Thoracic aorta (tissue), 2 donors: ENCODE data around the gene HOXB4. TPM values are rescaled to one million over a fixed set of nuclear protein-coding genes. Genes with fewer than 3 reads are reported as not detected.

ENCODE experiments used
- ATAC-seq: fragments of 150-250 bp; one replicate; pipeline ENCODE4 v1.8.0; 2017; ENCODE audit warnings: low read depth; ENCODE audit not compliant: insufficient number of reproducible peaks, low FRiP score
- DNase-seq: peaks from one replicate; pipeline ENCODE4 v3.0.0-alpha.2; 2020; ENCODE audit warnings: low spot score
- H3K27ac ChIP-seq, 2 donors: fragments of 200-600 bp; sonication (generic); 1 replicate in 1 of 2; 2 replicates in 1 of 2; pipeline ENCODE4 v1.5.1; 2016; ENCODE audit warnings: mild to moderate bottlenecking in 2 of 2, moderate library complexity in 2 of 2
- H3K27me3 ChIP-seq: fragments of 200-600 bp; sonication (generic); replicated peaks from 2 replicates; pipeline ENCODE4 v1.6.0; 2016; ENCODE audit warnings: mild to moderate bottlenecking; ENCODE audit not compliant: insufficient read depth
- H3K36me3 ChIP-seq: fragments of 200-600 bp; sonication (generic); one replicate; pipeline ENCODE4 v1.5.1; 2016
- H3K4me1 ChIP-seq, 2 donors: fragments of 200-600 bp; sonication (generic); 1 replicate in 1 of 2; 2 replicates in 1 of 2; pipeline versions ENCODE4 v1.5.1 to v1.6.0; 2016; ENCODE audit warnings: low read depth in 2 of 2, mild to moderate bottlenecking in 1 of 2; ENCODE audit not compliant: control insufficient read depth in 1 of 2
- H3K4me3 ChIP-seq: fragments of 200-600 bp; sonication (generic); 2 replicates; pipeline ENCODE4 v1.5.1; 2016; ENCODE audit warnings: mild to moderate bottlenecking
- H3K9me3 ChIP-seq: fragments of 200-600 bp; sonication (generic); 2 replicates; pipeline ENCODE4 v1.5.1; 2016
- total RNA-seq, 2 donors: library from RNA; depleted of rRNA; stranded (reverse); fragments of >200 nt; gene quantifications; one replicate each; pipeline versions ENCODE4 v1.1.0 to v1.2.3, GENCODE V29; 2016
- TF ChIP-seq, protein P1 (sequence below): fragments of 200-600 bp; sonication (generic); IDR thresholded peaks from one replicate; pipeline ENCODE4 v1.5.1; 2019; ENCODE audit warnings: antibody characterized with exemption

Gene HOXB4
- total RNA-seq, 2 donors from 2014 or later = 6.2 to 11.5 TPM

DNA sequence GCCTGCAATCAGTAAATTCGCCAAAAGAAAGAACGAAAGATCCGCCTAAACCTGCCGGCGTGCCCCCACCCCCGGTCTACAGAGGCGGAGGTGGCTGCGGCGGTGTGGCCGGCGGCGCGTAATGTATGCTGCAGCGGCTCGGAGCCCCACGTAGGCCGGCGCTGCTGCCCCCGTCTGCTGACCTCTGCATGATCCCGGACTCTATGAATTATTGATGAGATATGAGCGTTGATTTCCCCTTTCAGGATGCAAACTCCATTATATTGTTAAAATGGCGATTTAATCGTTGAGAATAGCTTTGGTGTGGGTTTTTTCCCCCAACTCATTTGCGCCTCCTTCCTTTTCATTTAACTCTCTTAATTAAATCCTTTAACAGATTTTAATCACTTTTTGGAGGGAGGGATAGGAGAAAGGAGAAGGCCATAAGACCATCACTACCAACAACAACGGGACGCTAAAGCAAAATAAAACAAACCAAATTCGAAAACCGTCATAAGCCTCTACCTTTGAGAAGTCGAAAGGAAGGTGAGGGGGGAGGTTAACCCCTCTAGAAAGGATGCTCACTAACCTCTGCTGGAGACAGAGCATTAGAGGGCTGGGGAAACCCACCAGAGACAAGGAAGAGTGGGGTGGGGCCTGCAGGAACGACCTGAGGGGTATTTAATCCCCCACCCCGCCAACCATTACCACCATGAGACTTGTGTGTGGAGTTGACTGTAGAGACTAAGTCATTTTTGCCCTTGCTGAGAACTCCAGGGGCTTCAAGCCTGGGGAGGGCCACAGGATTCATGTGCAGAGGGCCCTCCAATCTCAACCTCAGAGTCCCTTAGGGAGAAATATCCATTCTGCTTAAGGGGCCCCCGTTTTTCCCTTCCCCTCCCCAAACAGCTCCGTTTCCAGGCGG lies 8.5 kb upstream of the HOXB4 start:
- peak overlapping the region; percentile 94 for H3K4me3 ChIP-seq
- H3K9me3 ChIP-seq = no peaks in the 10 kb centered on the region
- DNase-seq (no peak), ATAC-seq (no peak)
- TF ChIP-seq, protein P1, sequence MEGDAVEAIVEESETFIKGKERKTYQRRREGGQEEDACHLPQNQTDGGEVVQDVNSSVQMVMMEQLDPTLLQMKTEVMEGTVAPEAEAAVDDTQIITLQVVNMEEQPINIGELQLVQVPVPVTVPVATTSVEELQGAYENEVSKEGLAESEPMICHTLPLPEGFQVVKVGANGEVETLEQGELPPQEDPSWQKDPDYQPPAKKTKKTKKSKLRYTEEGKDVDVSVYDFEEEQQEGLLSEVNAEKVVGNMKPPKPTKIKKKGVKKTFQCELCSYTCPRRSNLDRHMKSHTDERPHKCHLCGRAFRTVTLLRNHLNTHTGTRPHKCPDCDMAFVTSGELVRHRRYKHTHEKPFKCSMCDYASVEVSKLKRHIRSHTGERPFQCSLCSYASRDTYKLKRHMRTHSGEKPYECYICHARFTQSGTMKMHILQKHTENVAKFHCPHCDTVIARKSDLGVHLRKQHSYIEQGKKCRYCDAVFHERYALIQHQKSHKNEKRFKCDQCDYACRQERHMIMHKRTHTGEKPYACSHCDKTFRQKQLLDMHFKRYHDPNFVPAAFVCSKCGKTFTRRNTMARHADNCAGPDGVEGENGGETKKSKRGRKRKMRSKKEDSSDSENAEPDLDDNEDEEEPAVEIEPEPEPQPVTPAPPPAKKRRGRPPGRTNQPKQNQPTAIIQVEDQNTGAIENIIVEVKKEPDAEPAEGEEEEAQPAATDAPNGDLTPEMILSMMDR = no peak
- H3K36me3 ChIP-seq = no peaks in the 10 kb centered on the region
- no peaks in the 10 kb centered on the region for H3K27me3 ChIP-seq
- peaks cover 19 to 33% of the 10 kb centered on the region in 2 donors for H3K4me1 ChIP-seq
- peak overlapping the region; percentile 73 to 87 for H3K27ac ChIP-seq

DNA sequence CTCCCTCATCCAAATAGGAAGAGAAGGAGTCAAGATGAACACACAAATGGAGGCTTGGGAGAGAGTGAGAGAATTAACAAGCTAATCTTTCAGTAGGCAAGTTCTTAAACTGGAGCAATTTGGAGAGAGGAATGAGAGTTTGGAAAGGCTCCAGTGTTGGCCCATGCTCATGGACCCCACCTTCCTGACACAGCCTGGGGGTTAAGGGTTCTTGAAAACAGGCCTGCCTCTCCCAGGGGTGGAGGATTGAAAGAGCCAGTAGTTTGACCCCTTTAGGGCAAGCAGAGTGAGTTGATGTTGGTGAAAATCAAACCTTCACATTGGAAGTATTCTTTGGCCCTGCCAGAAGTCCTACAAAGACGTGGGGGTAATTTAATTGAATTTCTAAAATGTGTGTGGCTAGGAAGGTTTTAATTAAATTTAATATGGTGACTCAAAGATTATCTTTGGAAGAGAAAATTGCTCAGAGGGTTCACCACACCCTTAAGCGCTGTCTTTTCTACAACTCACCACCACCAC lies 6.1 kb upstream of the HOXB4 start:
- no peak overlapping the region for H3K4me3 ChIP-seq
- no peaks in the 10 kb centered on the region for H3K36me3 ChIP-seq
- TF ChIP-seq, protein P1 = no peak
- ATAC-seq (no peak), DNase-seq (no peak)
- peaks cover 19 to 42% of the 10 kb centered on the region in 2 donors for H3K4me1 ChIP-seq
- H3K9me3 ChIP-seq = no peaks in the 10 kb centered on the region
- H3K27ac ChIP-seq = peak overlapping the region; percentile 13 to 16
- no peaks in the 10 kb centered on the region for H3K27me3 ChIP-seq

DNA sequence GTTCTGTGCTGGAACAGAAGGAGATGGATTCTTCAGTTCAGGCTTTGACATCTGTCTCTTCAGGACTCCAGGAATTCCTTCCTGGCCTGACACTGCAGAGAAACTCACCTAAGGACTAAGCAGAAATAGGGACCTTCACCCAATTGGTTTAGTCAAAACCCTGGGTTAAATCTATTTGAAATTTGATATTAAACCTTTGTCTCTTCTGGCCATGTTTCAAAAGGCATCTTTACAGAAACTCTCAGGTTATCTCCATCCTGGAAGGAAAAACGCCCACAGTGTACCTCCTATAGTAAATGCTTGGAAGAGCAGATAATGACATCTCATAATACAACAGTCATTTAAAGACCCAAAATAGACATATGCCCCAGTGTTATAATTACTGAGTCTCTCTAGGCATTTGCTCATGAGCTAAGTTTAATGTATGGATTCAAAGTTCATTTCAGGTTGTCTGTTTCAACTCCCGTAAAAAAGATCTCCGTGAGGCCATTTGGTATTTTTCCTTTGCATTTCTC lies 5.6 kb upstream of the HOXB4 start:
- Histone ChIP-seq H3K36me3 (no peaks in the 10 kb centered on the region), H3K9me3 (no peaks in the 10 kb centered on the region), H3K4me3 (no peak overlapping the region), H3K4me1 (peaks cover 19 to 47% of the 10 kb centered on the region in 2 donors), H3K27me3 (no peaks in the 10 kb centered on the region), H3K27ac (peak overlapping the region; percentile 82 to 97)
- DNase-seq (no peak), ATAC-seq (no peak)
- TF ChIP-seq, protein P1 = no peak

DNA sequence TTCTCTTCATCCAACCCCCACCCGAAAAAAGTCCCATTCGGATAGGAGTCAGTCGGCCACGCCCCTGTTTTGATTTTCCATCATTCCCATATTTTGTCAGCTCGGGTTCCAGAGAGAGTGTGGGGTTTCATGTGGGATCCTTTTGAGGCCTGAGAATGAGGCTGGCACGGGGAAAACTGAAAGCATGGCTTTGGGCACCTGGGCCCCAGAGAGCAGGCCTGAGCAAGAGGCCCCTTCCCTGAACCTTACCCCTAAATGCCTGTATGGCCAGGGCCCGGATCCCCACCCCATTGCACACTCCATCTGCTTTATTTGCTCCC lies 4.6 kb upstream of the HOXB4 start:
- peaks cover 19 to 49% of the 10 kb centered on the region in 2 donors for H3K4me1 ChIP-seq
- TF ChIP-seq, protein P1 = no peak
- no peaks in the 10 kb centered on the region for H3K36me3 ChIP-seq
- DNase-seq = no peak
- ATAC-seq = no peak
- peak overlapping the region; percentile 82 to 97 for H3K27ac ChIP-seq
- no peaks in the 10 kb centered on the region for H3K9me3 ChIP-seq
- no peaks in the 10 kb centered on the region for H3K27me3 ChIP-seq
- H3K4me3 ChIP-seq = peak overlapping the region; percentile 72

DNA sequence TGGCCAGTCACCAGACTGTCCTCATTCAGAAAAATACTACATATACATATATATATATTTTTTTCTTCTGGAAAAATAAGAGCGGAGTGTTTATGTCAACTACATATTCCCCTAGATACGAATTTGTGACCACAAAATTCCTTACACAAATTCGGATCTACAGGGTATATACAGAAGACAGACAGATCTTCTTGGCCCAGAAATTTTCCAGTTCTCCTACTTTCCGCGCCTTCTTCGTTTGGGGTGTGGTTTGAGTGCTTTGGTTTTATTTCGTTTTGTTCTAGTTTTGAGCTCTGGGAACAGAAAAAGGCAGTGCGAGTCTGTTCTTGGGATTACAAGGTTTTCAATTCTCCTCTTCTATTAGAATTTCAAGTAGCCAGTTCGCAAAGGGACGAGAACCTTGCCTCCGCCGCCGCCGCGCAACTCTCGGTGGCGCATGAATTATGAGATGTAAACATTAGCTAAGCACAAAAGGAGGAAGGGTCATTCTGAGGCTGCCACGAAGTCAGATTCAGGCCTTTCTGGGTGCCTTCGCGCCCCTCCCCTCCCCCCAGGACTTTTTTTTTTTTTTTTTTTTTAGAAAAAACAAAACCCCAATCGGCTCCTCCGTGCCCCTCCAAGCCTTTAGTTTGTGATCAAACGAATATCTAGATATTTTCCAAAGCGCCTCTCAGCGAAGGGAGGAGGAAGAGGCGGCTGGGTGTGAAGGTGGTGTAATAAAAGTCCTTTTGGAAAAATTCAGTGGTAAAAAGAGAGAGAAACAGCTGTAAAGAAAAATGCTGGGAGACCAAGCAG lies 1.8 kb upstream of the HOXB4 start:
- peaks cover 16 to 53% of the 10 kb centered on the region in 2 donors for H3K4me1 ChIP-seq
- TF ChIP-seq, protein P1 = no peak
- no peaks in the 10 kb centered on the region for H3K27me3 ChIP-seq

More for the DNA sequence above, 1.8 kb upstream of the HOXB4 start:
- H3K27ac ChIP-seq = peak overlapping the region; percentile 84 to 97
- DNase-seq (no peak), ATAC-seq (no peak)
- H3K36me3 ChIP-seq = no peaks in the 10 kb centered on the region
- H3K9me3 ChIP-seq = no peaks in the 10 kb centered on the region
- peak overlapping the region; percentile 72 for H3K4me3 ChIP-seq
